Breast epithelium (tissue), 3 donors: Measurements from ENCODE around the gene SIRT1.

Experiments used
- CTCF ChIP-seq, 3 donors: fragments of 450-650 bp; IDR thresholded peaks; one replicate each; pipeline ENCODE4 v1.5.1; 2016 to 2017; ENCODE audit warnings: antibody characterized with exemption in 3 of 3, mild to moderate bottlenecking in 3 of 3, moderate library complexity in 3 of 3
- POLR2A ChIP-seq: fragments of 450-650 bp; IDR thresholded peaks from one replicate; pipeline ENCODE4 v1.6.1; 2016; ENCODE audit warnings: antibody characterized with exemption, mild to moderate bottlenecking, moderate library complexity
- POLR2AphosphoS5 ChIP-seq, 3 donors: sonication (generic); formaldehyde crosslinking; IDR thresholded peaks; one replicate each; pipeline ENCODE4 v1.6.1; 2017; ENCODE audit warnings: antibody characterized with exemption in 3 of 3

DNA sequence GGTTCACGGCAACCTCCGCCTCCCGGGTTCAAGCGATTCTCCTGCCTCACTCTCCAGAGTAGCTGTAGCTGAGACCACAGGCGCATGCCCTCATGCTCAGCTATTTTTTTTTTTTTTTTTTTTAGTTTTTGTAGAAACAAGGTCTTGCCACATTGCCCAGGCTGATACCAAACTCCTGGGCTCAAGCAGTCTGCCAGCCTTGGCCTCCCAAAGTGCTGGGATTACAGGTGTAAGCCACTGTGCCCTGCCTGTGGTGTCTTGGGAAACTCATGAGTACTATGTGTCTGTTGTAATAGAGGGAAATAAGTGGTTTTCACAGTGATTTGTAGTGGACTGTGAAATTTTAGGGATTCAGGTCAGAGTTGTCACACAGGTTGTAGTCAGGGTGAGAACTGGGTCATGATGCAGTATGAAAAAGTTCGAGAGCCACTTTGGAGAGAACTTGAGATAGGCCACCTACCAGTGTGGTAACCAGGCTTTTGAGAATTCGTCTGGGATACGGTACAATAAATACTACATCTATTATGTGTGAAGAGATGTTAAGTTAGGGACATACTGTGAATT lies 30.4 kb downstream of the SIRT1 start:
- TF ChIP-seq CTCF (IDR thresholded peaks at IDR 0.05) (no peak), POLR2AphosphoS5 (IDR thresholded peaks at IDR 0.05) (no peak), POLR2A (no peak)
